Measurements from ENCODE around the gene ITPK1.
"Not testable (repeated sequence)": the region's sequence is repeated elsewhere in the genome, so short reads cannot be mapped to it uniquely, and the experiment has no call there.

ITPK1 gene

GRCh38 chr14:93136009-93136408 is 20.3 kb upstream of the ITPK1 start:
- TF ChIP-seq, protein P1, sequence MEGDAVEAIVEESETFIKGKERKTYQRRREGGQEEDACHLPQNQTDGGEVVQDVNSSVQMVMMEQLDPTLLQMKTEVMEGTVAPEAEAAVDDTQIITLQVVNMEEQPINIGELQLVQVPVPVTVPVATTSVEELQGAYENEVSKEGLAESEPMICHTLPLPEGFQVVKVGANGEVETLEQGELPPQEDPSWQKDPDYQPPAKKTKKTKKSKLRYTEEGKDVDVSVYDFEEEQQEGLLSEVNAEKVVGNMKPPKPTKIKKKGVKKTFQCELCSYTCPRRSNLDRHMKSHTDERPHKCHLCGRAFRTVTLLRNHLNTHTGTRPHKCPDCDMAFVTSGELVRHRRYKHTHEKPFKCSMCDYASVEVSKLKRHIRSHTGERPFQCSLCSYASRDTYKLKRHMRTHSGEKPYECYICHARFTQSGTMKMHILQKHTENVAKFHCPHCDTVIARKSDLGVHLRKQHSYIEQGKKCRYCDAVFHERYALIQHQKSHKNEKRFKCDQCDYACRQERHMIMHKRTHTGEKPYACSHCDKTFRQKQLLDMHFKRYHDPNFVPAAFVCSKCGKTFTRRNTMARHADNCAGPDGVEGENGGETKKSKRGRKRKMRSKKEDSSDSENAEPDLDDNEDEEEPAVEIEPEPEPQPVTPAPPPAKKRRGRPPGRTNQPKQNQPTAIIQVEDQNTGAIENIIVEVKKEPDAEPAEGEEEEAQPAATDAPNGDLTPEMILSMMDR (IDR thresholded peaks at IDR 0.05; ENCODE audit: extremely low read depth, missing control alignments) = no peak

DNA sequence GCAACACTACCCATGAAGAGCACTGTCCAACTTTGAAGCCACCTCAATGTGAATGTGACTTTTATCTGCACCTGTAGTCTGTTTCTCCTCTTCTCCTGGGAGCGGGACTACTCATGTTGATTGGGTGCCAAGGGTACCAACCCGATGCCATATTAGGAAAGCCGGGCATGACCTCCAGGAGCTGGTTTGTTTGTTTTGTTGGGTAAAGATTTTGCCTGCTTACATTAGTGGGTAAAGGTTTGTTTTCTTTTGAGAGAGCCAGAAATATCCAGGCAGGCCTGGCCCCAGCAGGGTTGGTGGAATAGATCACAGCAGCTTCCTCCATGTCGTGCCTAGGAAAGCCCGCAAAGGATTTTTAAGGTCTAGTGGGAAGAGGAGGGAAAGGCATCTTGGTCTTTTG is 19.7 kb upstream of the ITPK1 start:
- TF ChIP-seq, protein P1 (IDR thresholded peaks at IDR 0.05; ENCODE audit: extremely low read depth, missing control alignments) = no peak
- DNase-seq (ENCODE audit: low spot score) = no peak

More at GRCh38 chr14:93136009-93136408, 20.3 kb upstream of the ITPK1 start:
- DNase-seq (ENCODE audit: low spot score) = no peak

GRCh38 chr14:93133464-93133863 is 17.7 kb upstream of the ITPK1 start:
- TF ChIP-seq, protein P1 (IDR thresholded peaks at IDR 0.05; ENCODE audit: extremely low read depth, missing control alignments) = no peak
- no peak for DNase-seq (ENCODE audit: low spot score)

- DNase-seq (ENCODE audit: low spot score) = peak; percentile 59
- TF ChIP-seq, protein P1 (IDR thresholded peaks at IDR 0.05; ENCODE audit: extremely low read depth, missing control alignments) = peak; percentile 57
Observed at GRCh38 chr14:93132472-93133065, 16.8 kb upstream of the ITPK1 start.

- not testable (repeated sequence) for DNase-seq (ENCODE audit: low spot score)
Observed at GRCh38 chr14:93131257-93131820, 15.6 kb upstream of the ITPK1 start.

DNA sequence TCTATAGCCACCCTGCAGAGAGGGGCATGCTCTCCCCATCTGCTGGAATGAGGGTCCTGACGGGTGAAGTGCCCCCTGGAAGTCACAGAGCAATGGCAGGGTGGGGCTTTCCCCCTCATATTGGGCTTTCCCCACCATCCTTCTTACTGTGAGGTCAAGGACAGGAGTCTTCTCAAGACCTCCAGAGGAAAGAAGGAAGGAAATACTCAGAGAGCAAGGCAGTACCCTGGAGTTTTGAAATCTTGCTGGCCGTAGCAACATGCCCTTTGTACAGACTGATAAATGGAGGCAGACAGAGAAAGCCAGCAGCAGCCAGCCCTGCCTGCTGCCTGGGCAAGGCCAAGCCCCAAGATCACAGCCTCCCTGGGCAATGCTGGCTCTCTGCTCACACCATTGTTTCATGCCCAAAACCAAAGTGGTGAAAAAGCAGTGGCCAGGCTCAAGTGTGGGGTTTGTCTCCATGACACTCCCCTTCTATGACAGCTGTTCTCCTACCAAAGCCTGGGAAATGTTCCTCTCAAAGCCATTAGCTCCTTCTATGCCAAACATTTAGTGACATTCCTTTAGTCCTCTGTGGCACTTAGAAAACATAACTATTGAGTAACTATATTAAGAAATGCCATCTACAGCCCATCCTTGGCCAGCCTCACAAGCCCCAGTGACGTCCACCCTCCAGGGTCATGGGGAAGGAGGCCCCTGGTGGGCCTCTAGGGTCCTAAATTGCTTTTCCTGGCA is 13.2 kb upstream of the ITPK1 start:
- DNase-seq (ENCODE audit: low spot score) = no peak
- TF ChIP-seq, protein P1 (IDR thresholded peaks at IDR 0.05; ENCODE audit: extremely low read depth, missing control alignments) = no peak

DNA sequence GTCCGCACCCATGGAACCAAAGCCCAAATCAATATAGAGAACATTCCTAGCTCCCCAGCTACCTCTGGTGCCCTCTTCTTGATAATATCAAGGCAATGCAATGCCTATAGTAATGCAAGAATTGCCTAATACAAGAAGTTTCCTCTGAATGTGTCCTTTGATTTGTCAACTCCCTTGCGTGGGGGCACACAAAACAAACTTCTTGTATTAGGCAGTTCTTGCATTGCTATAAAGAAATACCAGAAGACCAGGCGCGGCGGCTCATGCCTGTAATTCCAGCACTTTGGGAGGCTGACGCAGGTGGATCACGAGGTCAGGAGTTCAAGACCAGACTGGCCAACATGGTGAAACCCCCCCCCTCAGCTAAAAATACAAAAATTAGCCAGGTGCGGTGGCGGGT is 10.4 kb upstream of the ITPK1 start:
- no peak for DNase-seq (ENCODE audit: low spot score)
- TF ChIP-seq, protein P1 (IDR thresholded peaks at IDR 0.05; ENCODE audit: extremely low read depth, missing control alignments) = no peak
